Glomerular endothelial cell (primary cell): ENCODE results near the gene SEC24B. TPM values are rescaled to one million over a fixed set of nuclear protein-coding genes. Genes with fewer than 3 reads are reported as not detected.
"Not testable (repeated sequence)": the region's sequence is repeated elsewhere in the genome, so short reads cannot be mapped to it uniquely, and the experiment has no call there.

Source experiments
- DNase-seq: peaks from one replicate; pipeline ENCODE4 v3.0.0-alpha.2; 2011; ENCODE audit warnings: low read depth, low spot score; ENCODE audit errors: extremely low read depth
- total RNA-seq: library from RNA; depleted of rRNA; stranded (reverse); fragments of >200 nt; gene quantifications from 2 replicates; pipeline ENCODE4 v1.2.3, GENCODE V29; 2015

Gene SEC24B
- total RNA-seq, 1 donor from 2014 or later = 37.4 TPM

- no peak for DNase-seq
These were observed 1.4 kb upstream of the SEC24B start for GRCh38 chr4:109432203-109432602.

- no peak for DNase-seq
These were observed 919 bp upstream of the SEC24B start for GRCh38 chr4:109432696-109433095.

GRCh38 chr4:109434007-109434971 is 674 bp downstream of the SEC24B start:
- no peak for DNase-seq

GRCh38 chr4:109435635-109436034 is 2.0 kb downstream of the SEC24B start:
- DNase-seq = no peak

- DNase-seq = no peak
These were observed 2.9 kb downstream of the SEC24B start for GRCh38 chr4:109436504-109436903.

- no peak for DNase-seq
These were observed 7.3 kb downstream of the SEC24B start for GRCh38 chr4:109440948-109441347.

- DNase-seq = no peak
These were observed 8.3 kb downstream of the SEC24B start for GRCh38 chr4:109441862-109442458.

GRCh38 chr4:109444182-109444844 is 10.7 kb downstream of the SEC24B start:
- no peak for DNase-seq

GRCh38 chr4:109447278-109447677 is 13.7 kb downstream of the SEC24B start:
- no peak for DNase-seq

GRCh38 chr4:109451544-109452273 is 18.1 kb downstream of the SEC24B start:
- DNase-seq = no peak

- not testable (repeated sequence) for DNase-seq
These were observed 19.5 kb downstream of the SEC24B start for GRCh38 chr4:109453110-109453509.

GRCh38 chr4:109462297-109462696 is 28.7 kb downstream of the SEC24B start:
- DNase-seq = no peak

- DNase-seq = no peak
These were observed 29.2 kb downstream of the SEC24B start for GRCh38 chr4:109462802-109463201.

GRCh38 chr4:109465069-109465468 is 31.5 kb downstream of the SEC24B start:
- no peak for DNase-seq

GRCh38 chr4:109469915-109470314 is 36.3 kb downstream of the SEC24B start:
- no peak for DNase-seq

- DNase-seq = no peak
These were observed 38.7 kb downstream of the SEC24B start for GRCh38 chr4:109472343-109472761.

GRCh38 chr4:109473824-109474223 is 40.2 kb downstream of the SEC24B start:
- no peak for DNase-seq

GRCh38 chr4:109486007-109486406 is 52.4 kb downstream of the SEC24B start:
- no peak for DNase-seq

GRCh38 chr4:109494563-109494962 is 60.9 kb downstream of the SEC24B start:
- no peak for DNase-seq

- no peak for DNase-seq
These were observed 61.9 kb downstream of the SEC24B start for GRCh38 chr4:109495514-109495913.

GRCh38 chr4:109496875-109497274 is 63.3 kb downstream of the SEC24B start:
- no peak for DNase-seq
